GM06990 (cell line): ENCODE results near the gene SUGCT.
"Not testable (repeated sequence)": the region's sequence is repeated elsewhere in the genome, so short reads cannot be mapped to it uniquely, and the experiment has no call there.

Experiments used
- DNase-seq: peaks from one replicate; pipeline ENCODE4 v3.0.0-alpha.2; 2011; ENCODE audit not compliant: insufficient read length; ENCODE audit errors: extremely low read depth
- H3K27me3 ChIP-seq: replicated peaks from 2 replicates; pipeline ENCODE4 v1.6.0; 2011; ENCODE audit warnings: low read length; ENCODE audit not compliant: control insufficient read depth, insufficient read depth
- H3K36me3 ChIP-seq: 2 replicates; pipeline ENCODE4 v1.5.1; 2011; ENCODE audit warnings: low read length; ENCODE audit not compliant: control insufficient read depth, insufficient read depth
- H3K4me3 ChIP-seq: replicated peaks from 2 replicates; pipeline ENCODE4 v1.5.1; 2011; ENCODE audit warnings: low read depth, mild to moderate bottlenecking, control low read depth, low read length
- CTCF ChIP-seq: IDR thresholded peaks from 2 replicates; pipeline ENCODE4 v1.5.1; 2011; ENCODE audit warnings: low read length, control low read depth, mild to moderate bottlenecking, inconsistent platforms; ENCODE audit not compliant: insufficient read depth, poor library complexity, severe bottlenecking

Gene SUGCT

GRCh38 chr7:40135317-40135610, 459 bp downstream of the SUGCT start:
- no peaks in the 10 kb centered on the region for H3K36me3 ChIP-seq
- H3K27me3 ChIP-seq, result no peaks in the 10 kb centered on the region
- no peak for DNase-seq
- no peak for TF ChIP-seq CTCF
- H3K4me3 ChIP-seq, result peak overlapping the region; percentile 97

- DNase-seq, result no peak
- Histone ChIP-seq H3K36me3 (no peaks in the 10 kb centered on the region), H3K4me3 (no peak overlapping the region), H3K27me3 (no peaks in the 10 kb centered on the region)
- no peak for TF ChIP-seq CTCF
These were observed 2.8 kb downstream of the SUGCT start for GRCh38 chr7:40137563-40137962.

GRCh38 chr7:40138973-40139372, 4.2 kb downstream of the SUGCT start:
- Histone ChIP-seq H3K27me3 (no peaks in the 10 kb centered on the region), H3K4me3 (no peak overlapping the region), H3K36me3 (no peaks in the 10 kb centered on the region)
- TF ChIP-seq CTCF, result no peak
- DNase-seq, result no peak

DNA sequence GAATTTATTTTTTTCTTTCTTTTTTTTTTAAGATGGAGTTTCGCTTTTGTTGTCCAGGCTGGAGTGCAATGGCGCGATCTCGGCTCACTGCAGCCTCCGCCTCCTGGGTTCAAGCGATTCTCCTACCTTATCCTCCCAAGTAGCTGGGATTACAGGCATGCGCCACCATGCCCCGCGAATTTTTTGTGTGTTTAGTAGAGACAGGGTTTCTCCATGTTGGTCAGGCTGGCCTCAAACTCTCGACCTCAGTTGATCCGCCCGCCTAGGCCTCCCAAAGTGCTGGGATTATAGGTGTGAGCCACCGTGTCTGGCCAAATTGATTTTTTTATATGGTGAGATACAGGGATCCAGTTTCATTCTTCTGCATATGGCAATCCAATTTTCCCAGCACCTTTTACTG, 5.1 kb downstream of the SUGCT start:
- H3K36me3 ChIP-seq, DNase-seq, H3K4me3 ChIP-seq, H3K27me3 ChIP-seq: not testable (repeated sequence)

DNA sequence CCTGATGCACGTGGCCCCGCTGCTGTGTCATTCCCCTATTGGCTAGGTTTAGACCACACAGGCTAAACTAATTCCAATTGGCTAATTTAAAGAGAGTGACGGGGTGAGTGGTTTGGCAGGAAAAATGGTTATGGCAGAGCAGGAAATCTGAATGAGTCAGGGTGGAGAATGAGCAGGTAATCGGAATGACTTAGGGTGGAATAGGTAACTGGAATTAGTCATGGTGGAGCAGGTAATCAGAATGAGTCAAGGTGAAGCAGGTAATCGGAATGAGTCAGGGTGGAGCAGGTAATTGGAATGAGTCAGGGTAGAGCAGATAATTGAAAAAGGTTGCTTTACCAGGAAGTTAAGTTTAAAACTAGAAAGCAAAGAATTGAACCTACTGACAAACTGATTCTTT, 7.1 kb downstream of the SUGCT start:
- H3K27me3 ChIP-seq, H3K4me3 ChIP-seq, H3K36me3 ChIP-seq, DNase-seq: not testable (repeated sequence)

DNA sequence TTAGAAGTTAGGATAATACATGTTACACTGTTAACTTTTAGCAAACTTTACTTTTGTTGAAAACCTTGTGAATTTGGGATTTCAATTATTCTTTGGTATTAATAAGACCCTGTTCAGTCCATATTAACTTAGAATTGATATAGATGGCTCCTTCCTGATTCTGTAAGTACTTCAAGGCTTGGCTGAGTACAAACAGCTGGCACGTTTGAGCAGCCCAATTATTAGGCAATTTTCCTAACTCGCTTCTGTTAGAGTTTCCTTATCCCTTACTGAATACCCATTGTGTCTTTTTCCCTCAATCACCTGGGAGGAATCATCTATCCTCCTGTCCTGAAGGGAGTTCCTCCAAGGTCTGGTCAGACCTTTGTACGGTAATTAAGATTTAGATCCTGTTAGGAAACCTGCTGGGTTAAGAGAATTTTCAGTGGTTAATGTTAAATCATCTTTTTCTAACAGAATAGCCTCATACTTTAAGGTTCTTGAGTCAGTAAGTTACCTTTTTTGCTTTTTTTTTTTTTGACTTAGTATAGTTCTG, 10.9 kb downstream of the SUGCT start:
- H3K4me3 ChIP-seq, DNase-seq, H3K27me3 ChIP-seq, H3K36me3 ChIP-seq: not testable (repeated sequence)

GRCh38 chr7:40147371-40148246, 12.8 kb downstream of the SUGCT start:
- no peak overlapping the region for H3K4me3 ChIP-seq
- peak; percentile 11 for TF ChIP-seq CTCF

DNA sequence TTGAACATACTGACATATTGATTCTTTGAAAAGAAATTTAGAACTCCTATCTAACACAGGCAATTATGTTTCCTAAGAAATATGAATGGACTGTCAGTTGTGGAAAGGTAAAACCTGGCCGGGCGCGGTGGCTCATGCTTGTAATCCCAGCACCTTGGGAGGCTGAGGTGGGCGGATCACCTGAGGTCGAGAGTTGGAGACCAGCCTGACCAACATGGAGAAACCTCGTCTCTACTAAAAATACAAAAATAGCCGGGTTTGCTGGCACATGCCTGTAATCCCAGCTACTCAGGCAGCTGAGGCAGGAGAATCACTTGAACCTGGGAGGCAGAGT, 13.4 kb downstream of the SUGCT start:
- not testable (repeated sequence) for H3K4me3 ChIP-seq, DNase-seq

More at GRCh38 chr7:40147371-40148246, 12.8 kb downstream of the SUGCT start:
- H3K27me3 ChIP-seq, result no peaks in the 10 kb centered on the region
- no peaks in the 10 kb centered on the region for H3K36me3 ChIP-seq
- no peak for DNase-seq

More for the DNA sequence above, 13.4 kb downstream of the SUGCT start:
- not testable (repeated sequence) for H3K36me3 ChIP-seq, H3K27me3 ChIP-seq
